Astrocyte (in vitro differentiated cells and primary cell): ENCODE data around the gene SCART1.

Experiments used
- CTCF ChIP-seq: IDR thresholded peaks from 2 replicates; pipeline ENCODE4 v1.5.1; 2011; ENCODE audit warnings: low read depth, mild to moderate bottlenecking, inconsistent platforms, low read length, moderate library complexity; ENCODE audit not compliant: insufficient read depth
- EZH2 ChIP-seq: IDR thresholded peaks from 2 replicates; pipeline ENCODE4 v1.6.1; 2012; ENCODE audit warnings: mild to moderate bottlenecking, low read length, inconsistent platforms; ENCODE audit not compliant: insufficient read depth

- TF ChIP-seq CTCF (no peak), EZH2 (no peak)
These were observed 8.1 kb downstream of the SCART1 start for GRCh38 chr10:133461841-133462240.
